GM19238 (cell line): ENCODE data around the gene ZSCAN5A.
"Not testable (repeated sequence)": the region's sequence is repeated elsewhere in the genome, so short reads cannot be mapped to it uniquely, and the experiment has no call there.

Source experiments
- DNase-seq: peaks from one replicate; pipeline ENCODE4 v3.0.0; 2011; ENCODE audit warnings: low spot score; ENCODE audit not compliant: insufficient read length

The ZSCAN5A gene

DNA sequence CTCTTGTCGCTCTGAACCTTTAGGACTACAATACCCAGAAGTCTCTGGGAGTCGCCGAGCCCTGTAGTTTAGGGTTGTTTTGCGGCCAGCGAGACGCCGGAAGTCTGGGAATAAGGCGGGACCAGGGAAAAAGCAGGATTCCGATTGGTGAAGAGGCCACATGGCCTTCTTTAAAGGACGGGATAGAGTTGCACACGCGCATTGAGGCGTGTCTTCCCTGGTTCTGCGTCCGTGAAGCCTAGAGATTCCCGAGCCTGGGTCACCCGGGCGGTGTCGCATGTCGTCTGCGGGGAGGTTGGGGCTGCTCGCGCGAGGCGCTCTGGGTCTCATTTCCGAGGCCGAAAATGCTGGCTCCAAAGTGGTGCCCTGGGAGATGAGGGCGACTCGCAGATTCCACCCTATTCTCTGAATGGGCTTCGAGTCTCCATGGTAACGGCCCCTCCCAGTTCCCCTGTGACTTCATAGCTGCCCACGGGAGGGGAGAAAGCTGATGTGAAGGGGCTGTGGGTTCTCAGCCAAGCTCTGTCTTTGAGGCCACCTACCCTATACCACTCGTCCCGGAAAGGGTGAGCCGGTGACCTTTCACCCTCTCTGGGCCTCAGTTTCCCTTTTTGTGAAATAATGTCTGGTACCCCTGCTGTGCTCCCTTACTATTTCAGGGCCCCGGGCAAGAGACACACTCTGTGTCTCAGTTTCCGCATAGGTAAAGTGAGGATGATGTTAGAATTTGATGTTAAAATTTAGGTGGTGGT, 614 bp upstream of the ZSCAN5A start:
- DNase-seq: peak; percentile 78

- no peak for DNase-seq
Measured at GRCh38 chr19:56314018-56314380, 640 bp downstream of the ZSCAN5A start.

DNA sequence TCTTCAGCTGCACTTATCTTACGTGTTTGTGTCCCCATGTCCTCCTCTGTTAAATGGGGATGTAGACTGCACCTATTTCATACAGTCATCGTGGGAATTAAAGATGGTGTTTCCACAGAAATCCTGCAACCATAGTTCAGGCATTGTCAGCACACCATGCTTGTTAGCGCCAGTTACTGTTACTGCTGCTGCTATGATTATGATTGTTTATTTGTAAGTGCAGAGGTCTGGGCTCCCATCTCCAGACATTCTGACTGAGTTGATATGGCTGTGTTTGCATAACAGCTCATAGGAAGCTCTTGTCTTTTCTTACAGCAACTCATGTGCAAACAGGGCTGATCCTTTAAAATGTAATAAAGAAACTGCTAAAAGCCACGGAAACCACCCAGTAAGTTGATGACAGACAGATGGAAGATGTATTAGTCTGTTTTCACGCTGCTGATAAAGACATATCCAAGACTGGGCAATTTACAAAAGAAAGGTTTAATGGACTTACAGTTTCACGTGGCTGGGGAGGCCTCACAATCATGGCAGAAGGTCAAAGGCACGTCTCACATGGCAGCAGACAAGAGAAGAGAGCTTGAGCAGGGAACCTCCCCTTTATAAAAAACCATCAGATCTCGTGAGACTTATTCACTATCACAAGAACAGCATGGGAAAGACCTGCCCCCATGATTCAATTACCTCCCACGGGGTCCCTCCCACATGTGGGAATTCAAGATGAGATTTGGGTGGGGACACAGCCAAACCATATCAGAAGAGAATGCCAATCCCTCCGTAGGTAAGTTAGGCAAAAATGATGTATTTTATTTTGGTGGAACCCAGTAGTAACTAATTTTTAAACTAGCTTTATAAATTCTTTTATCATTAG, 1.6 kb downstream of the ZSCAN5A start:
- DNase-seq: no peak

DNA sequence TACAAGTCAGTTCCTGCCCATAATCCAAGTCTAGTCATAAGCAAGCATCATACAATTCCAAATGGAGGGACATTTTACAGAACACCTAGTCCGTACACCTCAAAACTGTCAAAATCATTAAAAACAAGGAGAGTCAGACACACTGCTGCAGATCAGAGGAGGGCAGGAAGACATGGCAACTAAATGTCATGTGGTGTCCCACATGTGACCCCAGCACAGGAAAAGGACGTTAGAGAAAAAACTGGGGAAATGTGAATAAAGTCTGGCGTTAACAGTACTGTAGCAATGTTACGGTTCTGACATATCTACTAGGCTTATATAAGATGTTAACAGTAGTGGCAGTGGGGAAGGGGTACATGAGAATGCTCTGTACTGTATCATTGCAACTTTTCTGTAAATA, 2.3 kb downstream of the ZSCAN5A start:
- DNase-seq: no peak

DNA sequence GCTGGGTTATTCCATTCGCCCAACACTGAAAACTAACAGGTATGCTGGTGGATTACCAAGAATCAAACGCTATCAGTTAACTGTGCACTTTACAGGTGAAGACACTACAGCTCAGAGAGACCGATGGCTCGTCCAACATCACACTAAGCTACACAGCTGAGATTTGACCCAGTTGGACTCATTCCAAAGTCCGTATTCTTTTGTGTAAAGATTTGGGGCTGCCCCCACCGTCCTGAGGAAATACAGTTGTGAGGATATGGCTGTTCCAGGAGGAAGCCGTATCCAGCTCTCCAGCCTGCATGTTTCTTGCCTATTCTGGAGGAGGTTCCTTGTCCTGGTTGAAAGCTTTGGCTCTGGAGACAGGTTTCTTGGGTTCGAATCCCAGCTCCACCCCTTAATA, 4.2 kb downstream of the ZSCAN5A start:
- DNase-seq: no peak

DNA sequence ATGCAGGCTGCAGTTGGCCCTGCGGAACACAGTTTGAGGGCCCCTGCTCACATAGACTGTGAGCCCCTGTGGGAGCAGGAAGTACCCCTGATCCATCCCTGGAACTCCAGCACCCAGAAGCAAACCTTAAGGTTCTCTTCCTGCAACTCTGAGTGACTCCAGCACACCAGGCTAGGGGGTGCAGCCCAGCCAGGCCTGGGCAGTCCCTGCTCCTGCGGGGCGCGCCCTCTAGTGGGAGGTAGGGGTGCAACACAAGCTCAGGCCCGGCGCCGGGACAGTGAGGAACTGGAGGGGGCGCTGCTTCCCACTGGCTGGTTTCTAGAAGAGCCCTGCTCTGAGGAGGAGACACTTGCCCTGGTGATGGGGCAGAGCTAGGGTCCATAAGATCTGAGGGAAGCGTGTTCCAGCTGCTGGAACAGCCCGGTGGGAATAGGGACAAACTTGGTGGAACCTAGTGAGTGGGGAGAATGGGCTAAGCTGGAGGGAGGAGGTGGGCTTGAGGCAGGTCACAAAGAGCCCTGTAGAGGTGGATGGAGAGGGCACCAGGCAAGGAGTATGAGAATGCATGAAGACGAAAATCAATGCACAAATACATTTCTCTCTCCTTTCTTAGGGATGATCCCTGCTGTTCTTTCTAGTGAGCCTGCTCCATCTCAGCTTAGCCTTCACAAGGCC, 5.0 kb downstream of the ZSCAN5A start:
- DNase-seq: peak; percentile 21

GRCh38 chr19:56308792-56309191, 5.8 kb downstream of the ZSCAN5A start:
- DNase-seq: no peak

DNA sequence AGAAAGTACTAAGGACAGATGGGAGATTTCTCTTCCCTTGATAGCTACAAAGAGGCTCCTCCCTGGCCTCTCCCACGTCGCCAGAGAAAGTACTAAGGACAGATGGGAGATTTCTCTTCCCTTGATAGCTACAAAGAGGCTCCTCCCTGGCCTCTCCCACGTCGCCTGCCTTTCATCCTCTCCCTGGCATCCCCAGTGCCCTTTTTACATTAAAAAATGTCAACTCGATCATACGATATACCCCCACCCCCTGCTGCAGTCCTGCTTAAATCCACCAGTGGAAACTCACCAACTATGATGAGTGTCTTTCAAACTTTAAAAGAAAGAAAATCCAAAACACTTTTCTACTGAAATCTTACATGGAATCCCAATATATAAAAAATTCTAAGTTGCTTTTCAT, 7.6 kb downstream of the ZSCAN5A start:
- DNase-seq: not testable (repeated sequence)

GRCh38 chr19:56306016-56306415, 8.6 kb downstream of the ZSCAN5A start:
- DNase-seq: no peak

- DNase-seq: no peak
Measured at GRCh38 chr19:56304243-56304642, 10.4 kb downstream of the ZSCAN5A start.

DNA sequence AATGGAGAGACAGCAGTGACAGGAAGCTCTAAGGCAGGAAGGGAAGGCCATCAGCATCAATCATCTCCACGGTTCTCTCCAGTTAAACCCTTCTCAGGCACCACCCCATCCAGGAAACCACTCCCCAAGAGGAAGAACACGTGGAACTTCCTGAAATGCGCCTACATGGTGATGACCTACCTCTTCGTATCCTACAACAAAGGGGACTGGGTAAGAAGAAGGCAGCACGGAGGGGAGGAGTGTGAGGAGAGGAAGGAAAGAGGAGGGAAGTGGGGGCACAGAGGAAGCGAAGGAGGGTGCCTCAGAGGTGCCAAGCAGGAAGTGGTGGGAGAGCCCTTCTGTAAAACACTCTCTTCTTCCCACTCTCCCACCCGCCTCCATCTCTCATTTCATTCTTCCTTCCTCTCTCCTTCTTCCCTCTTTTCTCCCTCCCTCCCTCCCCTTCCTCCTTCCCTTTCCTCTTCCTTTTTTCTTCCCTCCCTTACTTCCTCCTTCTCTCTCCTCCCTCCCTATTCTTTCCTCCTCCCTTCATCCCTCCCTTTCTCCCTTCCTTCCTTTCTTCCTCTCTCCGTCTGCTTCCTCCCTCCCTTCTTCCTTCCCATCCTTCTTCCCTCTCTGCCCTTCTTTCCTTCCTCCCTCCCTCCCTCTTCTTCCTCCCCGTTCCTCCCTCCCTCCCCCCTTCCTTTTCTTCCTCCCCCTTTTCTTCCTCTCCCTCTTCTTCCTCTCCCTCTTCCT, 12.6 kb downstream of the ZSCAN5A start:
- DNase-seq: no peak

DNA sequence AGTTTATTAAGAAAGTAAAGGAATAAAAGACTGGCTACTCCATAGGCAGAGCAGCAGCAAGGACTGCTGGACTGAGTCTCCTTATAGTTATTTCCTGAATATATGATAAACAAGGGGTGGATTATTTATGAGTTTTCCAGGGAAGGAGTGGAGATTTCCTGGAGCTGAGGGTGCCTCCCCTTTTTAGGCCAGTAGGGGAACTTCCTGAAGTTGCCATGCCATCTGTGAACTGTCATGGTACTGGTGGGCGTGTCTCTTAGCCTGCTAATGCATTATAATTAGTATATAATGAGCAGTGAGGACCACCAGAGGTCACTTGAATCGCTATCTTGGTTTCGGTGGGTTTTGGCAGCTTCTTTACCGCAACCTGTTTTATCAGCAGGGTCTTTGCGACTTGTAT, 13.5 kb downstream of the ZSCAN5A start:
- DNase-seq: no peak

GRCh38 chr19:56299688-56300087, 15.0 kb downstream of the ZSCAN5A start:
- no peak for DNase-seq

- no peak for DNase-seq
Measured at GRCh38 chr19:56297010-56297409, 17.6 kb downstream of the ZSCAN5A start.

DNA sequence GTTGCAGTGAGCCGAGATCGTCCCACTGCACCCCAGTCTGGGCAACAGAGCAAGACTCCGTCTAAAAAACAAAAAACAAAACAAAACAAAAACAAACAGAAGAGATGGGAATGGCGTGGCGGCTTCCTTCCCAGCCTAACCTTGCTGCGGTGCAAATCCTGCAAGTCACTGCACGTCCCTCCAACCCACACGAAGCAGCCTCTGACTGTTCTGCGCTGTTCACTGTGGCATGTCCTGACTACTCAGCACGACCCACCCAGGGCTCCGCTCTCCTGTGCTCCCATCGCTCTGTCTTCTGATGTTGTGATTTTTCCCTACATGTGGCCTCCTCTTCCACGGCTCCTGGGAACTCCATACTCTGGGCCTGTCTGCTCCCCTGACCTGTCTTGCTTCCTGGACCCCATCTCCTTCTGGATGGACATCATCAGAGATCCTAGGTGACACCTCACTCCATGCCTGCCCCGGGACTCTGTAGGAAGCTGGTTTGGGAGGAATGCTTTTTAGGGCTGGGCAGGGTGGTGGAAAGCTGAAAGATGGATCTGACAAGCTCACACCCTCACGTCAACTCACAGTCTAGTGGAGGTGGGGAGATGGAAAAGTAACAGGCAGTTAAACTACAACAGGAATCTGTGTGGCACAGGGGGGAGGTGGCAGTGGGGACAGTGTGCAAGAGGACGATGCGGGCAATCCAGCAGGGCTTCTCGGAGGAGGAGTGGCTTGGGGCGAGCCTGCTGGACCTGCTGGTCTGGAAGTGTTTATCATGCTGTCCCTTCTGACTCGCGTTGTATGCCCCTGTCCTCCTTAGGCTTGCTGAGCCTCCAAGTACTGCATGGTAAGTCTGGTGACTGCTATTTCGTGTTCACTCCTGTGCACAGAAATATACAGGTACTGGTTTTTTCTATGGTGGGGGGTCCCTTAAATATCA, 18.8 kb downstream of the ZSCAN5A start:
- DNase-seq: no peak

- no peak for DNase-seq
Measured at GRCh38 chr19:56294549-56294948, 20.1 kb downstream of the ZSCAN5A start.

DNA sequence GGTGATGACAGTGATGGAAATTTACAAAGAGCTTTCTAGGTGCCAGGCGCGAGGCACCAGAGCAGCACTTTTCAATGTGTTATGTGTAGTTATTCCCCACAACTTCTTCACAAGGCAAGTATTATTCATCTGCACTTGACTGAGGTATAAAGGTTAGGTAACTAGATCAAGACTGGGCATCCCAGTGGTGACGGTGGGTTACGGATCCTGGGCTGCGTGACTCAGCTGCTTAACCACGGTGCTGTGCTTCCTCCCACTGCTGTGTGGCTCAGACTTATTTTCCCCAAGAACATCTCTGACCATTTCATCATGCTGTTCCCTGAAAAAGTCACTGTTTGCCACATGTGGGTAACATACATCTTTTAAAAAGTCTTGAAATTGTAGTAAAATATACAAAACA, 22.8 kb downstream of the ZSCAN5A start:
- no peak for DNase-seq

GRCh38 chr19:56290104-56290503, 24.5 kb downstream of the ZSCAN5A start:
- DNase-seq: no peak

DNA sequence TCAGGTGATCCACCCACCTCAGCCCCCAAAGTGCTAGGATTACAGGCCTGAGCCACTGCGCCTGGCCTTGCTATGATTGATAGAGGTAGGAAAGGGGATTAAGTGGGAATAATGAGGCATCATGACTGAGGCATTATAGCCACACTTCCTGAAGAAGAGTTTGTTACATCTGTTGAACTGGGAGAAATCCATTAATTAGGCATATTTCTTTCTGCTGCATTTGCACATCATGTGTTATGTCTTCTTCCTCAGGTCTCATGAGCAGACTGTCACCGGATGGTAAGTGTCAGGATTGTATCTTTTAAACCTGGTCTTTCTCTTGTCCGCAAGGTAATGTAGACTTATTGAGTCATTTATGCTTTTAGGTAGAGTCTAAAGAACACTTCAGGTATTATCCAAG, 29.9 kb downstream of the ZSCAN5A start:
- no peak for DNase-seq

DNA sequence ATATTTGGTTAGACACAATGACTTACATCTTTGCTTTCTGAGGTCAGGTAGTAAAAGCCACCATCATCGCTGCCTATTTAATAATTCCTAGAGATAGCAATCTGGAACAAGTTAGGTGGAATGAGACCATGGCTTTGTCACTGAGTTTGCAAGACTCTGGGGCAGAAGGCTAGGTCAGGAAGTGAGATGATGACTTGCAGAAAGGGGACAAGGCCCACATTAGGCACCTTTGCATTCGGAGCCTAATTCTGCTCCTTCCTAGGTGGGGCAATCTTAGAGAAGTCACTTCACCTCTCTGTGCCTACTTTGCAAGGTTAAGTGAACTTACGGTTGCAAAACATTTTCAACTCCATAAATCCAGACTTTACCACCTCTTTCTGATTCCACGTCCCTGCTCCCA, 31.8 kb downstream of the ZSCAN5A start:
- DNase-seq: no peak
